SH-SY5Y (cell line): ENCODE data around the gene AGRN.

Source experiments
- GATA2 ChIP-seq: IDR thresholded peaks from 2 replicates; pipeline ENCODE4 v1.6.1; 2011; ENCODE audit warnings: mild to moderate bottlenecking, low read depth, low read length
- GATA3 ChIP-seq: IDR thresholded peaks from 2 replicates; pipeline ENCODE4 v1.6.1; 2011; ENCODE audit warnings: low read depth, mild to moderate bottlenecking, low read length, moderate library complexity

GRCh38 chr1:1026599-1027413, 6.9 kb downstream of the AGRN start:
- TF ChIP-seq GATA2 (no peak), GATA3 (no peak)
